NCI-H128 (cell line): ENCODE data around the gene CORO1C.

Experiments used
- DNase-seq: peaks from one replicate; lab custom pipeline; 2025; ENCODE audit not compliant: unreplicated experiment; lab: John Stamatoyannopoulos, UW

CORO1C gene

DNA sequence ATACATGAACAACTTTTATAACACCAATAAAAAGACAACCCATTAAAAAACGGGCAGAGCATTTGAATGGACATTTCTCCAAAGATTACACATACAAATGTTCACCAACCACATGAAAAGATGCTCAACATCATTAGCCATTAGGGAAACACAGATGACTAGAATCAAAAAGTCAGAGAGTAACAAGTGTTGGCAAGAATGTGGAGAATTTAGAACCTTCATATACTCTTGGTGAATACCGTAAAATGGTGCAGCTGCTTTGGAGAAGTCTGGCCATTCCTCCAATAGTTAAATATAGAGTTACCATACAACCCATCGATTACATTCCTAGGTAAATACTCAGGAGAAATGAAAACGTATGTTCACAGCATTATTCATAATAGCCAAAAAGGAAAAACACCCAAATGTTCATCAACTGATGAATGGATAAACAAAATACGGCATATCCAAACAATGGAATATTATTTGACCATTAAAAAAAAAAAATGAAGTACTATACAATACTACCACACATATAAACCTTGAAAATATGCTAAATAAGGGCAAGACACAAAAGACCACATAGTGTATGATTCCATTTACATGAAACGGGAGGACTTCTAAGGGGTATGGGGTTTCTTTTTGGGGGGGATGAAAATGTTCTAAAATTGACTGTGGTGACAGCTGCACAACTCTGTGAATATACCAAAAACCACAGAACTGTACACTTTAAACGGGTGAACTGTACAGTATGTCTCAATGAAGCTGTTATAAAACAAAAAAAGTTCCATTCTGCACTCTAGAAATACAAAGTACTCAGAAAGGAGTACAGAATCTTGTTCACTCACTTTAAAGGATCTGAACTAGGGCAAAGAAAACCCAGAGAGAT lies 3.2 kb downstream of the CORO1C start:
- no peak for DNase-seq

DNA sequence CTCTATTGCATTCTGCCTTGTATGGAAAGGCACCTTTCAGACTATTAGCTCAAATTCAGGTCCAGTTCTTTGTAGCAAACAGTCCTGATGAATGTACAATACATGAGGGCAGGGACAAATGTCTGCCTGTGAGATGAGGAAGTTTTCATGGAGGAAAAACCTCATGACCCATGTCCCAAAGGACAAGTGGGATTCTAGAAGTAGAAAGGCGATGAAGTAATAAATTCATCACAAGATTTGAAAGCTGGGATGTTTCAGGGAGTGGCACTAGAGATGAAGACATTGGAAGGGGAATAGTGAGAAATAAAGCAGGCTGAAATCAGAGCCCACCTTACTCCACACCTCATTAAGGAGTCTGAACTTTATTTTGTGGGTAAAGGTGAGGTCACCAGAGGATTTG lies 4.2 kb downstream of the CORO1C start:
- DNase-seq: no peak

DNA sequence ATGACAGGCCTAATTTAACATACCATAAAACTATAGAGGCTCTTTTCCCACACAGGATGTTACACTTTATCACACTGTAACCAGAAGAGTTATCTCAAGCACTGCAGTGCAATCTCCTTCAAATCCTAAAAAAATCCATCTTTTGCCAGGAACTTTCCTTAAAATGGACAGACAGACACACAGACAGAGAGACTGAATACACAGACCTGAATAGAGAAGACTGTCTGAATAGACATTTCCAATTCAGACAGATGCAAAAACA lies 6.5 kb downstream of the CORO1C start:
- no peak for DNase-seq

DNA sequence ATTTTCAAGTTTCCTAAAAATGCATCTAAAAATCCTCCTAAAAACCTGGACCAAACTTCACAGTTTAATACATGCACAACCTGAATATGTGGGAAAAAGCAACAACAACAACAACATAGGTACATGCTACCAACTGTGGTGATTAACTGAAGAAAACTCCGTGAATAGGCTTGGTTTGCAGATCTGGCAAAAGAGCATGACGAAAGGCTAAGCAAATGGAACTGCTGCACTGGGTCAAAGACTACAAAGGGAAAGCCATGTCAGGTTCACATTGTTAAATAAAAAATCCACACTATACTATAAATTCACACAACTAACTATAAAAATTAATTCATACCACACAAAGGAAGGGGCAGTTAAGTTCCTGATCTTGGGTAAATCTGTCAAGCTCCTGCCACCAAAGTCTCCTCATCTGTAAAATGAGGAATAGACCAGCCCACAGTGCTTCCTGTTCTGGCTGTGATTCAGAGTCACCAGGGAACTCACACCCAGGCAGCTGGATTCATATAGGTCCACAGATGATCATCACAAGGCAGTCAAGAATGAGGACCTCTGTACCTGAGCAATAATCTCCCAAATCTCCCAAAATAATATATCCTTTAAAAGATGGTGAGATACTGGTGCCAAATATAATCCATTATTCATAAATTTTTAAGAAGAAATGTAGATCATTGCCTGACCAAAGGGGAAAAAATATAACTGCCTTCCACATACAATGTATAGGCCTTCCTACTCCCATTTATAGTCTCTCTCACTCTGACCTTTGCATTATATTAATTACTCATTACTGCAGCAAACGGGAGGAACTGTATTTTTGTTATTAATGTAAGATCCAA lies 7.0 kb downstream of the CORO1C start:
- DNase-seq: no peak

DNA sequence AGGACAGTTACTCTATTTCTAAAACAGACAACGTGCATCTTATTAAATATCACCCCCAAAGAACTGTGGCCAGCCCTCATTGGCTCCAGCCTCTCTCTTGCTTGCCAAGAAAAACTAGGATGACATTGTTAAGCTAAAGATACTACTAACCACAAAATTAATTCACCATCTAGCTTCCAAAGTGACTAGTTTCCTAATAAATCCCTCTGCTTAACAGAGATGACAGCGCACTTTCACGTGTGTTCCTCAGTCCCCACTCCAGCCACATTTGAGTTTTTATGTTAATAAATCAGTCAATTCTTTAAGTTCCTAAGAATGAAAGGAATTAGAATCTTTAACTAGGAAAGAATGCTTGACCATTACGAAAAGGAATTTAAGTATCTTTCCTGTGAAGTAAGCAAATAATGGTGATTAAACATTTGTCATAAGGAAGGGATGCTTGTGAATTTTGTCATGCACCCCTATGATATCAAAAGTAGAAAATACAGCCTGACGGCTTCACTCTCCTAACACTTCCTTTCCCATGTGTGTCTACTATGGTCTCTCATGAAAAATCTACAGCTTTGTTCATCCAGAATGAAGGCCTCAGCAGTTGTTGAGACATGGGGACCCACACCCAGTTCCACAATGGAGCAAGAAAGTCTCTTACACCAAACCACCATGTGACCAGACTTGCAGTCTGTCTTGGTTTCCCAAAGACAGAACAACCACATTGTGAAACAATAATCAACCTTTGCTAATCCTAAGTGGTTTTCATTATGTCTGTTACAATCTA lies 8.1 kb downstream of the CORO1C start:
- DNase-seq: no peak

DNA sequence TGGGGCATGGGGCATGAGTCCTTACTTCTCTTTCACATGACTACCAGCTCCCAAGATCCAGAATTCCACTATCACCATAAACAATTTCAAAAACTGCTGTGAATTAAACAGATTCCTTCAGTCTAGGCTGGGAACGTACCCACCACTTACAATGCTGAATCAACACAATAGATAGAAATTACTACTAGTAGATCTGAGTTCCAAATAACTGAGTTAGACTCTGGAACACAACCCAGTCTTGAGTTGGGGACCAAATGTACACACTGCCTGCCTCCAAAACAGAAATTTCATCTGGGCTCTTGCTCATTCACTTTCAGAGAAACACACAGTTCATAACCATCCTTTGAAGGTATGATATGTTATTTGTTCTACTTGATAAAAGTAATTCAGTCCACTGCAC lies 8.9 kb downstream of the CORO1C start:
- no peak for DNase-seq

DNA sequence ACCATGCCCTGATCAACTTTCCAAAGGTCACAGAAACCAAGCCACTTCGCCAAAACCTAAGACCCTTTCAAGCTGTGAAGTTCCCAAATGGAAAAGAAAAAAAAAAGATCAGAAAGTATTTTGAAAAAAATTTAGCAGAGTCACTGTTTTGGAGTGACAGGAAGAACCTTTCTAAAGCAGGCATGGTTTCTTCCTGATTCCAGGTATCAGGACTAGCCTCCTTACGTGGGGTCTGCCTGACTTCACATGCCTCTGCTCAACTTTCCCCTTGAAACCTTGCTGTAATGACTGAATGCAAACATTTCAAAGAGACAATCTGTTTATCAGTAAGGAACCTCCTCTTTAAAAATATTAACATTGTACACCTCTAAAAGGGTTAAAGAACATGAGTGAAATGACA lies 9.5 kb downstream of the CORO1C start:
- no peak for DNase-seq

DNA sequence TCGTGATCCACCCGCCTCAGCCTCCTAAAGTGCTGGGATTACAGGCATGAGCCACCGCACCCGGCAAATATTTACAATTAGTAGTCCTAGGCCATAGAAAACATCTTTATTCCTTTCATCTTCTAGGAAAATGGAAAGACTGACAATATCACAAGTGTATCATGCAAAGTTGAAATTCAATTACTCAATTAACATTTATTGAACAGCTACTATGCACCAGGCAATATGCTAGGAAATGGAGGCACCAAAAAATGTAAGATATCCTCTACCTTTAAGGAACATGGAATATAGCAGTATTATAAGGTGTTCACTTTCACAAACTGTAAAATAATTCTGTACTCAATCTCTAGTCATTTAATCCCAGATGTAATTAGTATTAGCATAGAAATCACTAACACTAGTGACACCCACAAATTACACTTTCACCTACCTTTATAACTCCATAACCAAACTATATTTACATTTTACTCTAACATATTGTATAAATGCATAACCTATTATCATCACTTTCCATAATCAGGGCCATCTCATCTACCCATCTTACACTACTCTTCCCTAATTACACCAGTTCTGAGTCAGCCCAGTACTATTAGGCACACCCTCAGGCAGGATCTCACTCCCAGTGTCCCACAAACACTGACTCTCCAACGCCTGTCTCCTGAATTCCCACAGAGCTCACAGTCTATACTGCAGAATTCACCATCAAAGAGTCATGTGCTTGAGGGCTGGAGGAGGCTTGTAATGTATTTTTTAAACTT lies 10.4 kb downstream of the CORO1C start:
- no peak for DNase-seq

DNA sequence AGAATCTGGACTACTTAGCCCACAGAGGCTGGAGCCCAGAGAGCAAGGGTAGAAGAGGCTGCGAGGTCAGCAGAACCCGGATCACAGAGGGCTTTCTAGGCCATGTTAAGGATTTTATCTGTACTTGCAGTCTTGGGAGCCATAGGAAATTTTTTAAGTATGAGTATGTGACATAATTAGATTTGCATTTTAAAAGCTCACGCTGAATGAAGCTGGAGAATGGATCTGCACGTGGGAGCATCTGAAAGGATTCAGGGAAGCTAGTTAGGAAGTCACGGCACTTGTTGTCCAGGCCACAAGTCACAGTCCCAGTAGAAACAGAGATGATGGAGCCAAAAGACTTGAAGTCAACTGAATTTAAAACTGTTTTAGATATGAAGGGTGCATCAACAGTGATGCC lies 14.1 kb downstream of the CORO1C start:
- DNase-seq: no peak

DNA sequence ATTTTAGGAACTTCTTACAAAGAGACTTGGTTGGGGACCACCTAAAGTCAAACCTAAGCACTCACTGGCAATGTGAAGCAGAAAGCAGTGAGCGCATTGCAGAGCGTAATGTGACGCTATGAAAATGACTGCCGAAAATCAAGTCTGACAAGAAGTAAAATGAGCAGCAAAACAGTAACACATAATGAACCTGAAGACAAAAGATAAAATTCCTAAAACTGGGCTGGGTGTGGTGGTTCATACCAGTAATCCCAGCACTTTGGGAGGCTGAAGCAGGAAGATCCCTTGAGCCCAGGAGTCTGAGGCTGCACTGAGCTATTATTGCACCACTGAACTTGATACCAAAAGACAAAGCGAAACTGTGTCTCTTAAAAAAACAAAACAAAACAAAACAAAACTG lies 16.5 kb downstream of the CORO1C start:
- no peak for DNase-seq

DNA sequence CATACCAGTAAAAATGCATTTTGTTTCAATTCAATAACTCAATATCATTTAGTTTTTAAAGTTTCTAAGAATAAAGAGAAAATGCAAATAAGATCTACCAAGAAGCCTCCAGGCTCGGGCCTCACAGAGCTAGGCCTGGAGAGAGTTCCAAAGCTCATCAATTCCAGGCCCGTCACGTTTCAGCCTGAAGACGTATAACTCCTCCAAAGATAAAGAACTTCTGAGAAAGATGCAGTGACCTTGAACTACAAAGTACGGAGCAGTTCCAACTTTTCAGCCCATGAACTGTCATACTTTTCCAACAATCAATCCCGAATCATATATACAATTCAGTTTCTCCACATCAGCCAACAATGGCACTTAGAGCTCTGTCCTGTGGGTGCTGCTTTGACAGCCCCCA lies 17.8 kb downstream of the CORO1C start:
- DNase-seq: no peak

DNA sequence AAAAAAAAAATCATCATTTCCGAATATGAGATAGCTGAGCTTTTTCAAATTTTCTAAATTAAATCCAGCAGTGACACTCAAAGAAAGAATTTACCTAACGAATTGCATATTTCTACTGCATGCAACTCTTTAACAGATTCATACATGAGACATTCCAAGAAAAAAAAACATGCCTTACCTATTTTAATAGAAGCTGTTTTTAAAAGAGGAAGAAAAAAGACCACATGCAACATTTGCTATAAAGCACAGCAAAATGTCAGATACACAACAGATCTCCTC lies 18.5 kb downstream of the CORO1C start:
- DNase-seq: no peak

DNA sequence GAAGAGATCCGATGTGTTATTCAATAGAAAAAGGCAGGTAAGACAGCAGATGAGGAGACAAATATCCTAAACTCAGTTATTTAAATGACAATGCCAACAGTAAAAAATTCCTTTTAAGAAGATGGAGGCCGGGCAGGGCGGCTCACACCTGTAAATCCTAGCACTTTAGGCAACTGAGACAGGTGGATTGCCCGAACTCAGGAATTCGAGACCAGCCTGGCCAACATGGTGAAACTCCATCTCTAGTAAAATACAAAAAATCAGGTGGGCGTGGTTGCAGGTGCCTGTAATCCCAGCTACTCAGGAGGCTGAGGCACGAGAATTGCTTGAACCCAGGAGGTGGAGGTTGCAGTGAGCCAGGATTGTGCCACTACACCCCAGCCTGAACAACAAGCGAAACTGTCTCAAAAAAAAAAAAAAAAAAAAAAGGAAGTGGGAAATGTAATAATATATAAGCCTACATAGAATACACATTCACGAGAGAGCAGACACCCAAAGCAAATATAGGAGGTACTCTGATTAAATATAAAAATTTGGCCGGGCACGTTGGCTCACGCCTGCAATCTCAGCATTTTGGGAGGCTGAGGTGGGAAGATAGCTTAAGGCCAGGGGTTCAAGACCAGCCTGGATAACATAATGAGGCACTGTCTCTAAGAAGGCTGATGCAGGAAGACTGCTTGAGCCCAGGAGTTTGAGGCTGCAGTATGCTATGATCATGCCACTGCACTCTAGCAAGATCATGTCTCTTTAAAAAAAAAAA lies 19.0 kb downstream of the CORO1C start:
- DNase-seq: no peak

DNA sequence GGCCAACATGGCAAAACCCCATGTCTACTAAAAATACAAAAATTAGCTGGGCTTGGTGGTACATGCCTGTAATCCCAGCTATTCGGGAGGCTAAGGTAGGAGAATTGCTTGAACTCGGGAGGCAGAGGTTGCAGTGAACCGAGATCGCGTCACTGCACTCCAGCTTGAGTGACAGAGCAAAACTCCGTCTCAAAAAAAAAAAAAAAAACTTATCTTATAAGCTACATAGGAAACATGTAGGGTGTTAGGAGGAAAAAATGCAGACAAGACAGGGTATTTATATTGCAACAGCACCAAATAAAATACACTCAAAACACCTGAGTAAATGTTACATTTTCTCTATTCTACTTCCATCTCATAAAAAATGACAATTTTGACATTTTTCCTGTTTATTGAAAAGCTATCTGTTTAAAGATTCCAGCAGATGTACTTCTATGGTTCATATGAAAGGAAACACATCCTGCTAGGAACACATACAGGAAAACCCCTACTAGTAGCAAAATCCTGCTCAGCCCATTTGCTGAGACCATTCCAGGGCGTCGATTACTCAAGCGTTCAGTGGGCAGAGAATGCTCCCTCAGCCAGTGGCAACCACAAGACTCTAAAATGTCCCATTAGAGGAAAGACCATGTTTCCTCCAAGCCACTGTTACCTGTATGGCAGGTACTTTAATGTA lies 19.7 kb downstream of the CORO1C start:
- DNase-seq: no peak

DNA sequence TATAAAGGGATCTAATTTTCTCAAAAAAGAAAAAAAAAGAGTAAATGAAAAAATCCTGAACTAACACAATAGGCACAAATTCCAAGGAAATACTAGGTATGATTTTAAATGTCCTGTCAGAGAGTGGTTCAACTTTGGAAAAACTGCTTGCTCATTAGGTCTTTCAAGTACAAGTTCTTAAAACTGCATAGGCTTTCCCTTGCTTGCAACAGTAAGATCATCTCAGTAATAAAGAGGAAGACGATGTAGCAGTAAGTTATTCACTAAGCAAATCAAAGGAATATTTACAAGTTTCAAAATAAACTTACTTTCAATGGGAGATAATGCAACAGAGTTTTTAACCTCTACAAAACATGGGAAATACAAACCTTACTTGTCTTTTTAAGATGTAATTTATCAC lies 21.6 kb downstream of the CORO1C start:
- no peak for DNase-seq

DNA sequence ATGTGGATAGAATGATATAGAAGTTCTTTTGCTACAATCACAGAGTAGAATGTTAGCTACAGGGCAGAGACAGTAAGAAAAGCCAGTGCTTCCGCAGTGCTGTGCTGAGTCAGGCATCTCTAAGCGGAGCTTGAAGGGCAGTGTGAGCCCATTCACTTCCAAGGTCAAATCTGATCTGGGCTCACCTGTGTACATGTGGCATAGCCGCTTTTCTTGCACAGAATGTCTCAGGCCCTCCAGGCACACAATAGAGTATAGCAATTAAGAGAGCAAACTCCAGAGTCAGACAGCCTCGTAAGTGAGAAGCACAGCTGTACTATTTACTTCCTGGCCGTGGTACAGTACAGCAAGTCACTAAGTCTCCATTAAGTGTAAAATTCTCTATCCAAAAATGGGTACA lies 26.8 kb downstream of the CORO1C start:
- no peak for DNase-seq

DNA sequence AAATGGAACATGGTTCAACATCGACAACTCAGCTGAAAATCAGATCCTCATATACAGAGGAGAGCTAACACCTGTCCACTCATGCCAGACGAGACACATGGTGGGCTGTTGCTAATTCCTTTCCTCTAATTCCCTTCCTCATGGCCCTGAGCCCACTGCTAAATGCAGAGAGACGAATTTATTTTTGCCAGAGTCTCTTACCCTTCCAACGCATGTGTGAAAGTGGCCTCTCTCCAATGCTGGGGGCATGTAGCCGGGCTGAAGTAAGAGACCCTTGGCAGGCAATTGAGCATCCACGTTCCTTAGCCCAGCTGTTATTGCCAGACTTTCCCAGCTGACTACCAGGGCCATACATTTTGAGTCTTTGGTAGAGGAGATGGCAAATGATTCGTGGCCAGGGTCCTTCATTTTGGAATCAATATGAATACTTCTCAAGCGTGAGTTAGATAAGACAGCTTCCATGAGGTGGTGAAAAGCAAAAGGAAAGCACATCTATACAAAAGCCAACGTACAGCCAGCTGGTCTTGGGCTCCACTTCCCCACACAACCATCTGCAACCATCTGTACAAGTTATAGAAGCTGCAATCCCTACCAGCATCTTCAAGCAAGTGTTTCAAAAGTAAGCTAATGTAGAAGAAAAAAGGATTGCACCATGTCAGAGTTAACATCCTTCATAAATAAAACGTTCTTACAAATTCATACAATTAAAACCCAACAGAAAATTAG lies 28.6 kb downstream of the CORO1C start:
- no peak for DNase-seq

DNA sequence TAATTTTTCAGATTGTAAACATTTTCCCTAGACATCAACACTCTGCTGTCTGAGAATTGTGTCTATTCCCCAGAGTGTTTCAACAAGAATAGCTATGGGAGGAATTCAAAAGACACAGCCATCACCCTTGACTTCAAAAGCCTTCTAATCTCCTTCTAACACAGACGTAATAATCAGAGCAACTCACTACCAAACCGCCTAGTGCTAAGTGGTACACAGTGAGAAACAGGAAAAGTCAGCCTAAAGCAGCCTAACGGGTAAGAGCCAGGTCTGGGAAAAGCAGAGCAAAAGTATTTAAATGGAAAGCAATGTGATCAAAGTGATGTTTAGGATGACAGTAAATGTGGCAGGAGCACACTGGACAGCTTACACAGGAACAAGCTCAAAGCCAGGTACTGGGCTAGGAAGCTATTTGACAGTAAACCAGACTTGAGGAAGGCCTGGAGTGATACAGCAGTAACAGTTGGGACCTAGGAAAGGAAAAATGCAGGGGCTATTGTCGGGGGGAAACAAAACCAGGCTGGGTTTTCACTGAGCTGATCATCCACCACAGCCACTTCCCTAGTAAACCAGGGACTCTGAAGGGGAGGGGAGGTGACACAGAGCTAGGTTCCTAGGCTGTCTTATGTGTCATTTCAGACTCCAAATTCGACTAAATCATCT lies 29.4 kb downstream of the CORO1C start:
- DNase-seq: no peak
